ENCODE measurements around the gene STRA6. TPM values are rescaled to one million over a fixed set of nuclear protein-coding genes. Genes with fewer than 3 reads are reported as not detected.

Gene STRA6
- total and polyA plus RNA-seq, 2 of the 8 experiments (the other 6 are each of a cell fraction or from before 2014, with no cell fraction given): 9.3 to 14.5 TPM

GRCh38 chr15:74231475-74231874 is 28.9 kb upstream of the STRA6 start:
- Histone ChIP-seq H4K8ac (ENCODE audit: extremely low read depth, insufficient read depth, low read length) (no peak overlapping the region), H3K56ac (replicated peaks; ENCODE audit: insufficient read length, low read depth, low read length) (no peak overlapping the region), H3K79me1 (ENCODE audit: low read depth, low read length) (no peaks in the 10 kb centered on the region), H3K4me2 (ENCODE audit: insufficient read depth in 1 of 2, low read depth in 2 of 2, low read length in 2 of 2) (no peak overlapping the region), H2BK120ac (replicated peaks; ENCODE audit: low read depth, low read length) (no peak overlapping the region), H2BK12ac (ENCODE audit: low read depth, low read length) (no peak overlapping the region), H3K18ac (ENCODE audit: extremely low read depth, low read length) (no peak overlapping the region; the same call in 1 of the 2 replicates), H2BK15ac (ENCODE audit: low read length) (no peak overlapping the region), H2AK5ac (ENCODE audit: low read depth, low read length) (no peak overlapping the region; the same call in 1 of the 2 replicates), H3K14ac (ENCODE audit: insufficient read length) (no peak overlapping the region), H3K4ac (replicated peaks; ENCODE audit: insufficient read length, low read depth, low read length) (no peak overlapping the region), H3K23me2 (ENCODE audit: low read depth, low read length) (0 out of 2 replicates have a peak, but pooled peaks cover 2% of the 10 kb centered on the region), H2BK20ac (ENCODE audit: low read length) (no peak overlapping the region), H4K5ac (ENCODE audit: insufficient read length, low read depth, low read length) (no peak overlapping the region), H3K27ac (ENCODE audit: low read depth, low read length) (no peak overlapping the region), H3K27me3 (replicated peaks in 1 of 4; ENCODE audit: control insufficient read depth in 3 of 4, extremely low read depth in 1 of 4, insufficient read depth in 3 of 4, low read length in 3 of 4) (peaks cover 2 to 31% (median 17%) of the 10 kb centered on the region in 4 experiments), H2AFZ (ENCODE audit: low read length) (no peak overlapping the region), H3K9ac (replicated peaks in 1 of 4; ENCODE audit: extremely low read depth in 1 of 4, low read depth in 3 of 4, low read length in 3 of 4) (no peak overlapping the region), H3K79me2 (ENCODE audit: control insufficient read depth in 1 of 2, insufficient read depth in 2 of 2, low read length in 2 of 2) (no peaks in the 10 kb centered on the region), H4K91ac (replicated peaks; ENCODE audit: insufficient read length, low read length) (no peak overlapping the region), H4K20me1 (replicated peaks in 1 of 2; ENCODE audit: control insufficient read depth in 1 of 2, insufficient read depth in 2 of 2, low read length in 2 of 2) (no peaks in the 10 kb centered on the region), H3K4me3 (ENCODE audit: extremely low read depth in 1 of 4, insufficient read depth in 2 of 4, low read depth in 3 of 4, low read length in 4 of 4) (no peak overlapping the region), H2BK5ac (ENCODE audit: low read depth, low read length) (no peak overlapping the region), H3K36me3 (ENCODE audit: control insufficient read depth in 2 of 4, insufficient read depth in 4 of 4, low read length in 3 of 4) (no peaks in the 10 kb centered on the region), H3K23ac (ENCODE audit: insufficient read length) (no peak overlapping the region), H3K4me1 (replicated peaks in 1 of 4; ENCODE audit: control insufficient read depth in 3 of 4, insufficient read depth in 4 of 4, low read length in 3 of 4) (peaks cover 2 to 20% (median 9%) of the 10 kb centered on the region in 4 experiments), H3K9me3 (ENCODE audit: insufficient read depth in 2 of 2, low read depth in 1 of 2, low read length in 1 of 2) (no peaks in the 10 kb centered on the region)
- ChIA-PET CTCF (ENCODE audit: partially characterized antibody) (interaction anchor here (1.0 to 3.8 kb wide), 5 partner anchors 11 to 90 kb away, joined by 3 to 9 read pairs (median 4); no protein-coding TSS in a partner anchor), POLR2A (ENCODE audit: partially characterized antibody) (interaction anchor here (1.0 to 3.0 kb wide), 3 partner anchors 10 to 28 kb away, joined by 3 to 11 read pairs (median 5); no protein-coding TSS in a partner anchor)
- DNase-seq (ENCODE audit: low read depth in 1 of 2, low spot score in 2 of 2): no peak
- WGBS, 2 experiments (ENCODE audit: extremely low coverage in 1 of 2, insufficient coverage in 1 of 2, insufficient read length in 1 of 2, insufficient replicate concordance in 2 of 2, low coverage in 1 of 2, low lambda C conversion rate in 2 of 2, missing lambda C conversion rate in 1 of 2): 92% methylated on average over 10 of the region's 10 CpGs; no CpG with 5 or more reads in 1 of the 2 experiments
- no peak for FAIRE-seq
- TF ChIP-seq TAF1 (IDR thresholded peaks at IDR 0.05; ENCODE audit: low read depth, low read length): no peak
- TF ChIP-seq POU5F1 (IDR thresholded peaks at IDR 0.05; ENCODE audit: low read depth, low read length): no peak
- no peak for TF ChIP-seq ATF3 (IDR thresholded peaks at IDR 0.05; ENCODE audit: insufficient read depth, low read depth, low read length)
- no peak for TF ChIP-seq SP2 (IDR thresholded peaks at IDR 0.05; ENCODE audit: low read length)
- no peak for TF ChIP-seq RBBP5 (IDR thresholded peaks at IDR 0.05; ENCODE audit: borderline replicate concordance, low read depth, low read length)
- TF ChIP-seq TBP (IDR thresholded peaks at IDR 0.05; ENCODE audit: low read depth, low read length): no peak
- no peak for TF ChIP-seq ZNF274 (IDR thresholded peaks at IDR 0.05; ENCODE audit: borderline replicate concordance, extremely low read depth, low read length)
- TF ChIP-seq BRCA1 (IDR thresholded peaks at IDR 0.05; ENCODE audit: low read depth, low read length): no peak
- no peak for TF ChIP-seq TAF7 (optimal IDR thresholded peaks at IDR 0.05; ENCODE audit: borderline replicate concordance, low read depth, low read length)
- TF ChIP-seq CEBPB (IDR thresholded peaks at IDR 0.05; ENCODE audit: low read depth, low read length): no peak
- no peak for TF ChIP-seq CTCF (IDR thresholded peaks at IDR 0.05; ENCODE audit: control extremely low read depth in 1 of 3, insufficient read depth in 1 of 3, low read depth in 1 of 3, low read length in 3 of 3)
- TF ChIP-seq SIRT6 (IDR thresholded peaks at IDR 0.05; ENCODE audit: low read length): no peak

Data from H1 (cell line).